CD14-positive monocyte (primary cell): ENCODE data around the gene SORBS1. TPM values are rescaled to one million over a fixed set of nuclear protein-coding genes. Genes with fewer than 3 reads are reported as not detected.
A peak's percentile ranks its signal among the peaks of the same experiment; 100 is the strongest.

Source experiments
- DNase-seq, 3 donors: peaks; one replicate each; pipeline ENCODE4 v3.0.0-alpha.2; 2011 to 2022
- H2AFZ ChIP-seq: 2 replicates; pipeline ENCODE4 v1.6.0; 2012; ENCODE audit warnings: mild to moderate bottlenecking, low read depth, low read length, inconsistent platforms; ENCODE audit not compliant: insufficient read depth, poor library complexity, severe bottlenecking
- H3K27ac ChIP-seq, 2 donors: 1 replicate in 1 of 2; 2 replicates in 1 of 2; pipeline ENCODE4 v1.5.1; 2012 to 2013; ENCODE audit warnings: low read length in 2 of 2, control low read depth in 1 of 2, inconsistent platforms in 1 of 2, low read depth in 1 of 2, mild to moderate bottlenecking in 1 of 2
- H3K27me3 ChIP-seq, 2 donors: one replicate each; pipeline versions ENCODE4 v1.6.0 to v1.6.1; 2011 to 2013; ENCODE audit warnings: low read length in 2 of 2; ENCODE audit not compliant: control insufficient read depth in 2 of 2, insufficient read depth in 2 of 2
- H3K36me3 ChIP-seq, 2 donors: replicated peaks in 1 of 2; 1 replicate in 1 of 2; 2 replicates in 1 of 2; pipeline versions ENCODE4 v1.5.1 to v1.6.1; 2012 to 2013; ENCODE audit warnings: low read length in 2 of 2, control low read depth in 1 of 2, inconsistent platforms in 1 of 2, mild to moderate bottlenecking in 1 of 2; ENCODE audit not compliant: insufficient read depth in 2 of 2, control insufficient read depth in 1 of 2
- H3K4me1 ChIP-seq, 2 donors: 1 replicate in 1 of 2; 2 replicates in 1 of 2; pipeline versions ENCODE4 v1.5.1 to v1.6.1; 2012 to 2013; ENCODE audit warnings: low read length in 2 of 2, control low read depth in 1 of 2, inconsistent platforms in 1 of 2, mild to moderate bottlenecking in 1 of 2, moderate library complexity in 1 of 2; ENCODE audit not compliant: insufficient read depth in 2 of 2, control insufficient read depth in 1 of 2
- H3K4me2 ChIP-seq: replicated peaks from 2 replicates; pipeline ENCODE3; 2012; ENCODE audit warnings: low read length, moderate library complexity, mild to moderate bottlenecking; ENCODE audit not compliant: poor library complexity, severe bottlenecking; ENCODE audit errors: extremely low read depth
- H3K4me3 ChIP-seq, 3 experiments: fragments of 200-600 bp in 1 of 3; sonication (generic) in 1 of 3; replicated peaks in 1 of 3; 1 replicate in 2 of 3; 2 replicates in 1 of 3; pipeline ENCODE4 v1.5.1; 2011 to 2013; ENCODE audit warnings: low read length in 3 of 3, mild to moderate bottlenecking in 3 of 3, control low read depth in 2 of 3, low read depth in 2 of 3, inconsistent platforms in 1 of 3, moderate library complexity in 1 of 3
- H3K79me2 ChIP-seq: 2 replicates; pipeline ENCODE4 v1.6.0; 2012; ENCODE audit warnings: mild to moderate bottlenecking, control low read depth, inconsistent platforms, low read length, moderate library complexity; ENCODE audit not compliant: insufficient read depth
- H3K9ac ChIP-seq: 2 replicates; pipeline ENCODE4 v1.6.0; 2017; ENCODE audit warnings: low read length, mild to moderate bottlenecking; ENCODE audit not compliant: insufficient read depth, poor library complexity, severe bottlenecking
- H3K9me3 ChIP-seq, 2 donors: replicated peaks in 1 of 2; 1 replicate in 1 of 2; 2 replicates in 1 of 2; pipeline versions ENCODE4 v1.5.1 to v1.6.1; 2012 to 2013; ENCODE audit warnings: low read length in 2 of 2, control low read depth in 1 of 2; ENCODE audit not compliant: control insufficient read depth in 1 of 2, insufficient read depth in 1 of 2
- H4K20me1 ChIP-seq: 2 replicates; pipeline ENCODE4 v1.6.0; 2012; ENCODE audit warnings: mild to moderate bottlenecking, low read length, control low read depth, moderate library complexity; ENCODE audit not compliant: insufficient read depth
- H3K27ac Mint-ChIP-seq, 7 donors: one replicate each; pipeline ENCODE4 v1.8.0; 2020; ENCODE audit warnings: mild to moderate bottlenecking in 7 of 7, mixed read lengths in 7 of 7, moderate library complexity in 6 of 7, inconsistent platforms in 2 of 7
- H3K27me3 Mint-ChIP-seq, 3 donors: one replicate each; pipeline ENCODE4 v1.8.0; 2021 to 2022; ENCODE audit warnings: low read depth in 3 of 3, mild to moderate bottlenecking in 3 of 3, mixed read lengths in 3 of 3, moderate library complexity in 3 of 3, inconsistent platforms in 1 of 3
- H3K36me3 Mint-ChIP-seq, 2 donors: one replicate each; pipeline ENCODE4 v1.8.0; 2020; ENCODE audit warnings: mixed read lengths in 2 of 2, inconsistent platforms in 1 of 2, mild to moderate bottlenecking in 1 of 2
- H3K4me1 Mint-ChIP-seq: one replicate; pipeline ENCODE4 v1.8.0; 2020; ENCODE audit warnings: mild to moderate bottlenecking, mixed read lengths
- H3K4me3 Mint-ChIP-seq, 2 donors: one replicate each; pipeline ENCODE4 v1.8.0; 2020; ENCODE audit warnings: mild to moderate bottlenecking in 2 of 2, mixed read lengths in 2 of 2, moderate library complexity in 1 of 2
- H3K9me3 Mint-ChIP-seq, 7 donors: one replicate each; pipeline ENCODE4 v1.8.0; 2020 to 2022; ENCODE audit warnings: mixed read lengths in 7 of 7, mild to moderate bottlenecking in 6 of 7, moderate library complexity in 6 of 7, inconsistent platforms in 2 of 7
- CTCF ChIP-seq: fragments of 200-600 bp; IDR thresholded peaks from one replicate; pipeline ENCODE4 v1.8.0; 2022; ENCODE audit warnings: antibody characterized with exemption, mild to moderate bottlenecking
- WGBS: methylation state at CpG from one replicate; pipeline ENCODE4 v1.1.5; 2013; ENCODE audit warnings: missing lambda C conversion rate; ENCODE audit not compliant: insufficient coverage; 5-methylcytosine and 5-hydroxymethylcytosine counted together
- intact Hi-C, 2 donors: fragments of 100-400 bp; cut with micrococcal nuclease; formaldehyde crosslinking; loops; one replicate each; pipeline versions ENCODE4 v1.15.0 to v1.15.1; 2023
- polyA plus RNA-seq, 3 donors: library from polyadenylated mRNA; depleted of rRNA in 1 of 3; unstranded in 2 of 3; stranded (reverse) in 1 of 3; fragments of 300-500 nt in 2 of 3; fragments of >200 nt in 1 of 3; fragmentation: Illumina TruSeq in 2 of 3; gene quantifications; 1 replicate in 2 of 3; 2 replicates in 1 of 3; pipeline ENCODE4 v1.2.3, GENCODE V29; 2012 to 2021

Gene SORBS1
- polyA plus RNA-seq, 3 donors = 0.08 to 0.15 TPM; not detected in 1

GRCh38 chr10:95394161-95394880 is 166.8 kb downstream of the SORBS1 start:
- H3K27me3 Mint-ChIP-seq = peaks cover 0 to 3% (median 1%) of the 10 kb centered on the region in 3 donors
- 73% methylated on average over 2 of the region's 6 CpGs for WGBS
- no peaks in the 10 kb centered on the region for H3K79me2 ChIP-seq
- no peak overlapping the region for H3K27ac ChIP-seq
- DNase-seq = peak in 1 of 3 donors; percentile 30
- intact Hi-C loops = no loop called here
- H3K27me3 ChIP-seq = no peaks in the 10 kb centered on the region
- no peak overlapping the region for H3K4me3 ChIP-seq
- H3K36me3 Mint-ChIP-seq = no peaks in the 10 kb centered on the region
- no peak overlapping the region for H3K4me2 ChIP-seq
- peak overlapping the region in 1 of 7 donors; percentile 28 for H3K27ac Mint-ChIP-seq
- H3K4me1 ChIP-seq = no peaks in the 10 kb centered on the region
- no peaks in the 10 kb centered on the region for H3K9me3 ChIP-seq
- H3K4me1 Mint-ChIP-seq = peaks cover 4% of the 10 kb centered on the region
- H3K4me3 Mint-ChIP-seq = no peak overlapping the region
- H3K9ac ChIP-seq = no peak overlapping the region
- H3K36me3 ChIP-seq = no peaks in the 10 kb centered on the region
- H3K9me3 Mint-ChIP-seq = no peaks in the 10 kb centered on the region
- no peaks in the 10 kb centered on the region for H4K20me1 ChIP-seq
- no peak for TF ChIP-seq CTCF
- H2AFZ ChIP-seq = no peak overlapping the region

GRCh38 chr10:95392681-95393164 is 168.4 kb downstream of the SORBS1 start:
- peaks cover 9% of the 10 kb centered on the region for H3K4me1 Mint-ChIP-seq
- no peak overlapping the region for H3K27ac ChIP-seq
- H4K20me1 ChIP-seq = no peaks in the 10 kb centered on the region
- 93% methylated on average over 3 of the region's 7 CpGs for WGBS
- no peaks in the 10 kb centered on the region for H3K79me2 ChIP-seq
- no peak overlapping the region for H3K4me3 Mint-ChIP-seq
- TF ChIP-seq CTCF = no peak
- no peaks in the 10 kb centered on the region for H3K36me3 Mint-ChIP-seq
- intact Hi-C loops = no loop called here
- peaks cover 0 to 3% (median 0%) of the 10 kb centered on the region in 7 donors for H3K9me3 Mint-ChIP-seq
- H2AFZ ChIP-seq = no peak overlapping the region
- DNase-seq = no peak
- H3K4me3 ChIP-seq = no peak overlapping the region
- no peak overlapping the region for H3K9ac ChIP-seq
- peaks cover 0 to 1% (median 1%) of the 10 kb centered on the region in 3 donors for H3K27me3 Mint-ChIP-seq
- H3K27me3 ChIP-seq = no peaks in the 10 kb centered on the region
- no peaks in the 10 kb centered on the region for H3K36me3 ChIP-seq
- peak overlapping the region in 1 of 7 donors; percentile 41 for H3K27ac Mint-ChIP-seq
- H3K9me3 ChIP-seq = no peaks in the 10 kb centered on the region
- no peak overlapping the region for H3K4me2 ChIP-seq
- H3K4me1 ChIP-seq = peaks cover under 1 to 6% of the 10 kb centered on the region in 2 donors
